GM06990 (cell line): Measurements from ENCODE around the gene SATB1.

Experiments used
- DNase-seq: peaks from one replicate; pipeline ENCODE4 v3.0.0-alpha.2; 2011; ENCODE audit not compliant: insufficient read length; ENCODE audit errors: extremely low read depth
- H3K27me3 ChIP-seq: replicated peaks from 2 replicates; pipeline ENCODE4 v1.6.0; 2011; ENCODE audit warnings: low read length; ENCODE audit not compliant: control insufficient read depth, insufficient read depth
- H3K36me3 ChIP-seq: 2 replicates; pipeline ENCODE4 v1.5.1; 2011; ENCODE audit warnings: low read length; ENCODE audit not compliant: control insufficient read depth, insufficient read depth
- H3K4me3 ChIP-seq: replicated peaks from 2 replicates; pipeline ENCODE4 v1.5.1; 2011; ENCODE audit warnings: low read depth, mild to moderate bottlenecking, control low read depth, low read length
- TF ChIP-seq, protein P1 (sequence below): IDR thresholded peaks from 2 replicates; pipeline ENCODE4 v1.5.1; 2011; ENCODE audit warnings: low read length, control low read depth, mild to moderate bottlenecking, inconsistent platforms; ENCODE audit not compliant: insufficient read depth, poor library complexity, severe bottlenecking

SATB1 gene

DNA sequence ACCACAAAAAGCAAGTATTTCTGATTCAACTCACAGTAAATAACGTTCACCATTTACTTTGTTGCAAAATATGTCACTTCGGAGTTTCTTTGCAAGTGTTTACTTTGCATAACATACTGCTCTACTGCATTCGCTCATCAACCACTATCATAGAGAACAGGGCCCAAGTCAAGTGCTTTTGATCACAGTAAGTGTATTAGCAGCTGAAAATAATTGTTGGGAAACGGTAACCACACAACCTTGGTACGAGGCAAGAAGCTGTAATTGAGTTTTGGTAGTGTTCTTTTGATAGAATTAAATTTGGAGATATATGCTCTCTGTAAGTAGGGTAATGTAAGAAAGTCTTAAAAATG is 80.1 kb downstream of the SATB1 start:
- no peak for DNase-seq
- H3K27me3 ChIP-seq = no peaks in the 10 kb centered on the region
- TF ChIP-seq, protein P1, sequence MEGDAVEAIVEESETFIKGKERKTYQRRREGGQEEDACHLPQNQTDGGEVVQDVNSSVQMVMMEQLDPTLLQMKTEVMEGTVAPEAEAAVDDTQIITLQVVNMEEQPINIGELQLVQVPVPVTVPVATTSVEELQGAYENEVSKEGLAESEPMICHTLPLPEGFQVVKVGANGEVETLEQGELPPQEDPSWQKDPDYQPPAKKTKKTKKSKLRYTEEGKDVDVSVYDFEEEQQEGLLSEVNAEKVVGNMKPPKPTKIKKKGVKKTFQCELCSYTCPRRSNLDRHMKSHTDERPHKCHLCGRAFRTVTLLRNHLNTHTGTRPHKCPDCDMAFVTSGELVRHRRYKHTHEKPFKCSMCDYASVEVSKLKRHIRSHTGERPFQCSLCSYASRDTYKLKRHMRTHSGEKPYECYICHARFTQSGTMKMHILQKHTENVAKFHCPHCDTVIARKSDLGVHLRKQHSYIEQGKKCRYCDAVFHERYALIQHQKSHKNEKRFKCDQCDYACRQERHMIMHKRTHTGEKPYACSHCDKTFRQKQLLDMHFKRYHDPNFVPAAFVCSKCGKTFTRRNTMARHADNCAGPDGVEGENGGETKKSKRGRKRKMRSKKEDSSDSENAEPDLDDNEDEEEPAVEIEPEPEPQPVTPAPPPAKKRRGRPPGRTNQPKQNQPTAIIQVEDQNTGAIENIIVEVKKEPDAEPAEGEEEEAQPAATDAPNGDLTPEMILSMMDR = no peak
- H3K36me3 ChIP-seq = no peaks in the 10 kb centered on the region
- H3K4me3 ChIP-seq = no peak overlapping the region

GRCh38 chr3:18344306-18345014 is 80.7 kb downstream of the SATB1 start:
- no peak overlapping the region for H3K4me3 ChIP-seq
- TF ChIP-seq, protein P1 = no peak
- no peaks in the 10 kb centered on the region for H3K36me3 ChIP-seq
- no peak for DNase-seq
- no peaks in the 10 kb centered on the region for H3K27me3 ChIP-seq

DNA sequence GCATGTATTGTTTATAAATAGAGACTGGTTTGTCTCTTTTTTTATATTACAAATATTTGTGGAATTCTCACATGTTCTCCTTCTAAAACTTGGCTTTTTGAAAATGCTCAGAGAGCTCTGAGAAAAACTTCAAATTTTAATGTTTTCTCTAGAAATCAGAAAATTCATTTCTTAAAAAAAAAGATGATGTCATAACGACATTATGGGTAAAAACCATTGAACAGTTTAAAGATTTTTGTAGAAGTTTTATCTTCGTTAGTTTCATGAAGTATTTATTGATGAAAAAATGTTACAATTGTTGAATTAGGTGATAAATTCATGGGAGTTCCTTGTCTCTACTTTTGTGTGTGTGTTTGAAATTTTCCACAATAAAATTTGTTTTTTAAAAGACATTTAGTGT is 81.3 kb downstream of the SATB1 start:
- no peaks in the 10 kb centered on the region for H3K36me3 ChIP-seq
- H3K27me3 ChIP-seq = no peaks in the 10 kb centered on the region
- H3K4me3 ChIP-seq = no peak overlapping the region
- TF ChIP-seq, protein P1 = no peak
- no peak for DNase-seq

- no peak for DNase-seq
- H3K27me3 ChIP-seq = no peaks in the 10 kb centered on the region
- no peak overlapping the region for H3K4me3 ChIP-seq
- H3K36me3 ChIP-seq = no peaks in the 10 kb centered on the region
- TF ChIP-seq, protein P1 = no peak
Observed at GRCh38 chr3:18338827-18339514, 86.2 kb downstream of the SATB1 start.

DNA sequence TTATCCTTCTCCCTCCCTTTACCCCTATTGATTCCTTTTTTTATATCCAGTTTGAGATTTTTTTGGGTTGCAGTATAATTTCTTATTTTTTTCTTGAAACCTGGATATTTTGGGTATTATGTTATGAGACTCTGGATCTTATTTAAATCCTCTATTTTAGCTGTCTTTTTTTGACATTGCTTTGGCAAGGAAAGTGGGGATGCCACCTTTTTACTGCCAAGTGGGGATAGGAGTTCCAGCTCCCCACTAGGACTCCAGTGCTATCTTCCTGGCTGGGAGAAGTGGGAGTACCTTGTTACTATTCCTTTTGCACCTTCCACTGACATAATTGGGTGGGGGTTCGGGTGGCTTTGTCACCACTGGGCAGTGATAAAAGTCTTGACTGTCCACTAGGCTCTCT is 87.9 kb downstream of the SATB1 start:
- Histone ChIP-seq H3K27me3 (no peaks in the 10 kb centered on the region), H3K36me3 (no peaks in the 10 kb centered on the region), H3K4me3 (no peak overlapping the region)
- DNase-seq = no peak
- TF ChIP-seq, protein P1 = no peak
